GM12865 (cell line): Measurements from ENCODE around the gene SLC24A3.

Experiments
- DNase-seq: peaks from one replicate; pipeline ENCODE4 v3.0.0; 2010; ENCODE audit warnings: low read depth
- H3K4me3 ChIP-seq: 2 replicates; pipeline ENCODE4 v1.5.1; 2011; ENCODE audit warnings: mild to moderate bottlenecking, low read depth, low read length, control low read depth
- CTCF ChIP-seq: IDR thresholded peaks from 2 replicates; pipeline ENCODE4 v1.5.1; 2011; ENCODE audit warnings: low read length, control low read depth, low read depth, inconsistent platforms; ENCODE audit not compliant: insufficient read depth; ENCODE audit errors: missing control alignments

Gene SLC24A3

GRCh38 chr20:19361790-19362189 lies 149.3 kb downstream of the SLC24A3 start:
- DNase-seq: no peak
- H3K4me3 ChIP-seq: no peak overlapping the region

GRCh38 chr20:19363476-19363875 lies 151.0 kb downstream of the SLC24A3 start:
- TF ChIP-seq CTCF: no peak
- H3K4me3 ChIP-seq: no peak overlapping the region
- no peak for DNase-seq

More at GRCh38 chr20:19361790-19362189, 149.3 kb downstream of the SLC24A3 start:
- no peak for TF ChIP-seq CTCF

- no peak overlapping the region for H3K4me3 ChIP-seq
- no peak for TF ChIP-seq CTCF
- no peak for DNase-seq
These were observed 155.1 kb downstream of the SLC24A3 start for GRCh38 chr20:19367591-19367990.

GRCh38 chr20:19368351-19368750 lies 155.9 kb downstream of the SLC24A3 start:
- no peak for TF ChIP-seq CTCF
- no peak for DNase-seq
- H3K4me3 ChIP-seq: no peak overlapping the region

- DNase-seq: no peak
- no peak overlapping the region for H3K4me3 ChIP-seq
- no peak for TF ChIP-seq CTCF
These were observed 157.9 kb downstream of the SLC24A3 start for GRCh38 chr20:19370076-19371075.

GRCh38 chr20:19371112-19371511 lies 158.7 kb downstream of the SLC24A3 start:
- no peak for TF ChIP-seq CTCF
- DNase-seq: no peak
- H3K4me3 ChIP-seq: no peak overlapping the region

- no peak for DNase-seq
These were observed 161.8 kb downstream of the SLC24A3 start for GRCh38 chr20:19374216-19374615.

More at GRCh38 chr20:19374216-19374615, 161.8 kb downstream of the SLC24A3 start:
- no peak for TF ChIP-seq CTCF
- H3K4me3 ChIP-seq: no peak overlapping the region
